ENCODE measurements around the gene LRRC26. TPM values are rescaled to one million over a fixed set of nuclear protein-coding genes. Genes with fewer than 3 reads are reported as not detected.

LRRC26 gene
- total RNA-seq, 1 donor: not detected

- no peak overlapping the region for H3K4me3 ChIP-seq (ENCODE audit: insufficient read depth, low read length)
- no peak overlapping the region for H3K27ac ChIP-seq (ENCODE audit: low read depth, low read length)
- peaks cover 5% of the 10 kb centered on the region for H4K20me1 ChIP-seq (ENCODE audit: insufficient read depth, low read length)
- no peaks in the 10 kb centered on the region for H3K36me3 ChIP-seq (ENCODE audit: insufficient read depth, low read length)
- DNase-seq (ENCODE audit: insufficient read length, low spot score, missing footprints): no peak
- no peaks in the 10 kb centered on the region for H3K79me2 ChIP-seq (ENCODE audit: insufficient read depth, low read length)
- no peak overlapping the region for H2AFZ ChIP-seq (ENCODE audit: low read length)
- H3K4me2 ChIP-seq (ENCODE audit: insufficient read depth, low read length): no peak overlapping the region
- peaks cover 57% of the 10 kb centered on the region for H3K27me3 ChIP-seq (ENCODE audit: insufficient read depth, low read length)
- no peaks in the 10 kb centered on the region for H3K9me3 ChIP-seq (ENCODE audit: low read depth, low read length)
- no peaks in the 10 kb centered on the region for H3K4me1 ChIP-seq (ENCODE audit: insufficient read depth, low read length)
- no peak for TF ChIP-seq CTCF (IDR thresholded peaks at IDR 0.05; ENCODE audit: extremely low read depth, low read depth, low read length)
Measured at GRCh38 chr9:137160054-137160425, 9.8 kb downstream of the LRRC26 start.

- Histone ChIP-seq H3K36me3 (ENCODE audit: insufficient read depth, low read length) (no peaks in the 10 kb centered on the region), H3K4me2 (ENCODE audit: insufficient read depth, low read length) (no peak overlapping the region), H4K20me1 (ENCODE audit: insufficient read depth, low read length) (peaks cover 5% of the 10 kb centered on the region), H3K79me2 (ENCODE audit: insufficient read depth, low read length) (no peaks in the 10 kb centered on the region), H3K4me3 (ENCODE audit: insufficient read depth, low read length) (no peak overlapping the region), H3K4me1 (ENCODE audit: insufficient read depth, low read length) (no peaks in the 10 kb centered on the region), H3K27ac (ENCODE audit: low read depth, low read length) (no peak overlapping the region), H3K27me3 (ENCODE audit: insufficient read depth, low read length) (peaks cover 50% of the 10 kb centered on the region), H3K9me3 (ENCODE audit: low read depth, low read length) (no peaks in the 10 kb centered on the region), H2AFZ (ENCODE audit: low read length) (no peak overlapping the region)
- DNase-seq (ENCODE audit: insufficient read length, low spot score, missing footprints): no peak
- TF ChIP-seq CTCF (IDR thresholded peaks at IDR 0.05; ENCODE audit: extremely low read depth, low read depth, low read length): no peak
Measured at GRCh38 chr9:137159105-137160053, 10.5 kb downstream of the LRRC26 start.

- Histone ChIP-seq H3K9me3 (ENCODE audit: low read depth, low read length) (no peaks in the 10 kb centered on the region), H3K79me2 (ENCODE audit: insufficient read depth, low read length) (no peaks in the 10 kb centered on the region), H2AFZ (ENCODE audit: low read length) (no peak overlapping the region), H3K4me3 (ENCODE audit: insufficient read depth, low read length) (no peak overlapping the region), H3K27ac (ENCODE audit: low read depth, low read length) (no peak overlapping the region), H3K4me1 (ENCODE audit: insufficient read depth, low read length) (no peaks in the 10 kb centered on the region), H4K20me1 (ENCODE audit: insufficient read depth, low read length) (peaks cover 5% of the 10 kb centered on the region), H3K27me3 (ENCODE audit: insufficient read depth, low read length) (peaks cover 43% of the 10 kb centered on the region), H3K36me3 (ENCODE audit: insufficient read depth, low read length) (no peaks in the 10 kb centered on the region), H3K4me2 (ENCODE audit: insufficient read depth, low read length) (no peak overlapping the region)
- no peak for DNase-seq (ENCODE audit: insufficient read length, low spot score, missing footprints)
- TF ChIP-seq CTCF (IDR thresholded peaks at IDR 0.05; ENCODE audit: extremely low read depth, low read depth, low read length): no peak
Measured at GRCh38 chr9:137158625-137159024, 11.2 kb downstream of the LRRC26 start.

GRCh38 chr9:137157618-137158415 is 12.0 kb downstream of the LRRC26 start:
- no peak overlapping the region for H3K4me2 ChIP-seq (ENCODE audit: insufficient read depth, low read length)
- no peak overlapping the region for H3K4me3 ChIP-seq (ENCODE audit: insufficient read depth, low read length)
- no peak for DNase-seq (ENCODE audit: insufficient read length, low spot score, missing footprints)
- H3K9me3 ChIP-seq (ENCODE audit: low read depth, low read length): no peaks in the 10 kb centered on the region
- no peak overlapping the region for H2AFZ ChIP-seq (ENCODE audit: low read length)
- TF ChIP-seq CTCF (IDR thresholded peaks at IDR 0.05; ENCODE audit: extremely low read depth, low read depth, low read length): no peak
- no peaks in the 10 kb centered on the region for H3K4me1 ChIP-seq (ENCODE audit: insufficient read depth, low read length)
- H3K79me2 ChIP-seq (ENCODE audit: insufficient read depth, low read length): no peaks in the 10 kb centered on the region
- peaks cover 5% of the 10 kb centered on the region for H4K20me1 ChIP-seq (ENCODE audit: insufficient read depth, low read length)
- no peak overlapping the region for H3K27ac ChIP-seq (ENCODE audit: low read depth, low read length)
- H3K36me3 ChIP-seq (ENCODE audit: insufficient read depth, low read length): no peaks in the 10 kb centered on the region
- H3K27me3 ChIP-seq (ENCODE audit: insufficient read depth, low read length): peaks cover 40% of the 10 kb centered on the region
